SK-N-SH (cell line): Measurements from ENCODE around the gene SLC24A3. TPM values are rescaled to one million over a fixed set of nuclear protein-coding genes. Genes with fewer than 3 reads are reported as not detected.

ENCODE experiments used
- CTCF ChIA-PET: fragments of 300-600, 350-600 bp; formaldehyde crosslinking; extraction: SDS; loops from one replicate; lab custom pipeline; 2021; lab: Yijun Ruan, JAX
- POLR2A ChIA-PET: fragments of 350-600 bp; sonication (Branson Sonifier 250); formaldehyde crosslinking; extraction: SDS; loops from one replicate; lab custom pipeline; 2020; ENCODE audit warnings: antibody characterized with exemption, inconsistent platforms; lab: Yijun Ruan, JAX
- DNase-seq: peaks from one replicate; pipeline ENCODE4 v3.0.0; 2012
- H2AFZ ChIP-seq: fragments of 200-600 bp; sonication (generic); 2 replicates; pipeline ENCODE4 v1.8.1; 2016; ENCODE audit warnings: antibody characterized with exemption, mild to moderate bottlenecking, low read depth
- H3F3A ChIP-seq: fragments of 200-600 bp; sonication (generic); replicated peaks from 2 replicates; pipeline ENCODE3; 2016; ENCODE audit warnings: antibody characterized with exemption, mild to moderate bottlenecking; ENCODE audit not compliant: insufficient read depth
- H3K27ac ChIP-seq, 2 experiments: fragments of 200-500 bp in 1 of 2; fragments of 200-600 bp in 1 of 2; sonication (Bioruptor generic) in 1 of 2; sonication (generic), shearing (Covaris generic) in 1 of 2; 2 replicates each; pipeline versions ENCODE4 v1.5.1 to v1.6.1; 2014 to 2016; ENCODE audit warnings: low read depth in 2 of 2, inconsistent platforms in 1 of 2, low read length in 1 of 2, mild to moderate bottlenecking in 1 of 2, mixed read lengths in 1 of 2
- H3K27me3 ChIP-seq: fragments of 200-600 bp; sonication (generic), shearing (Covaris generic); 2 replicates; pipeline ENCODE4 v1.6.1; 2016; ENCODE audit warnings: mixed run types; ENCODE audit not compliant: insufficient read depth
- H3K36me3 ChIP-seq, 2 experiments: fragments of 200-500 bp in 1 of 2; fragments of 200-600 bp in 1 of 2; sonication (Bioruptor generic) in 1 of 2; sonication (generic) in 1 of 2; replicated peaks in 1 of 2; 2 replicates each; pipeline versions ENCODE3 to v1.5.1; 2014 to 2016; ENCODE audit warnings: low read length in 1 of 2, mild to moderate bottlenecking in 1 of 2; ENCODE audit not compliant: insufficient read depth in 2 of 2, control insufficient read depth in 1 of 2
- H3K4me1 ChIP-seq, 2 experiments: fragments of 200-500 bp in 1 of 2; fragments of 200-600 bp in 1 of 2; sonication (Bioruptor generic) in 1 of 2; sonication (generic), shearing (Covaris generic) in 1 of 2; 2 replicates each; pipeline versions ENCODE4 v1.5.1 to v1.6.1; 2014 to 2016; ENCODE audit warnings: low read depth in 1 of 2, low read length in 1 of 2, mixed run types in 1 of 2; ENCODE audit not compliant: insufficient read depth in 2 of 2, control insufficient read depth in 1 of 2
- H3K4me2 ChIP-seq: fragments of 200-600 bp; sonication (generic), shearing (Covaris generic); 2 replicates; pipeline ENCODE4 v1.6.1; 2017; ENCODE audit warnings: mixed run types
- H3K4me3 ChIP-seq, 2 experiments: fragments of 200-500 bp in 1 of 2; fragments of 200-600 bp in 1 of 2; sonication (Bioruptor generic) in 1 of 2; sonication (generic), shearing (Covaris generic) in 1 of 2; 2 replicates each; pipeline versions ENCODE4 v1.5.1 to v1.8.1; 2014 to 2016; ENCODE audit warnings: low read depth in 2 of 2, inconsistent platforms in 1 of 2, low read length in 1 of 2, mild to moderate bottlenecking in 1 of 2, mixed read lengths in 1 of 2, moderate library complexity in 1 of 2
- H3K79me2 ChIP-seq: fragments of 200-600 bp; sonication (generic); 2 replicates; pipeline ENCODE4 v1.8.1; 2017; ENCODE audit warnings: mild to moderate bottlenecking; ENCODE audit not compliant: insufficient read depth
- H3K9ac ChIP-seq: fragments of 200-600 bp; sonication (generic); 2 replicates; pipeline ENCODE4 v1.6.1; 2017; ENCODE audit warnings: mixed run types
- H3K9me2 ChIP-seq: fragments of 200-600 bp; sonication (generic); 2 replicates; pipeline ENCODE4 v1.6.1; 2017; ENCODE audit warnings: mixed run types
- H3K9me3 ChIP-seq: fragments of 200-600 bp; sonication (generic); 2 replicates; pipeline ENCODE4 v1.6.1; 2017; ENCODE audit warnings: mixed run types, mild to moderate bottlenecking, moderate library complexity
- H4K20me1 ChIP-seq: fragments of 200-600 bp; sonication (generic); 2 replicates; pipeline ENCODE4 v1.6.1; 2017; ENCODE audit warnings: mild to moderate bottlenecking, mixed run types; ENCODE audit not compliant: insufficient read depth
- CHD2 ChIP-seq: fragments of 150-350 bp; IDR thresholded peaks from 2 replicates; pipeline ENCODE4 v1.6.1; 2018; ENCODE audit warnings: low read length; ENCODE audit not compliant: partially characterized antibody
- ELF1 ChIP-seq: IDR thresholded peaks from 2 replicates; pipeline ENCODE4 v1.4.0; 2012
- EP300 ChIP-seq, 2 experiments: IDR thresholded peaks; 2 replicates each; pipeline versions ENCODE4 v1.4.0 to v1.6.1; 2012; ENCODE audit warnings: borderline replicate concordance in 1 of 2, low read depth in 1 of 2, low read length in 1 of 2
- EZH2phosphoT487 ChIP-seq: fragments of 200-600 bp; sonication (generic); IDR thresholded peaks from 2 replicates; pipeline ENCODE4 v1.6.1; 2017; ENCODE audit warnings: low read depth, mixed run types, mild to moderate bottlenecking, antibody characterized with exemption, moderate library complexity, borderline replicate concordance
- FOXJ3 ChIP-seq: sonication (generic); formaldehyde crosslinking; IDR thresholded peaks from 2 replicates; pipeline ENCODE4 v1.5.1; 2020; ENCODE audit warnings: mild to moderate bottlenecking, missing genetic modification reagents
- FOXM1 ChIP-seq: IDR thresholded peaks from 2 replicates; pipeline ENCODE4 v1.4.0; 2012; ENCODE audit warnings: low read depth, mild to moderate bottlenecking
- GABPA ChIP-seq: IDR thresholded peaks from 2 replicates; pipeline ENCODE4 v1.4.0; 2012; ENCODE audit warnings: low read depth, mild to moderate bottlenecking
- GATA2 ChIP-seq: sonication (generic); formaldehyde crosslinking; IDR thresholded peaks from 2 replicates; pipeline ENCODE4 v1.5.0; 2020; ENCODE audit warnings: mild to moderate bottlenecking, missing genetic modification reagents
- JUND ChIP-seq: IDR thresholded peaks from 2 replicates; pipeline ENCODE4 v1.4.0; 2012
- MXI1 ChIP-seq: IDR thresholded peaks from 2 replicates; pipeline ENCODE4 v1.6.1; 2012; ENCODE audit warnings: mild to moderate bottlenecking, low read depth, low read length, improper control_type of control experiment
- NFIC ChIP-seq: IDR thresholded peaks from 2 replicates; pipeline ENCODE4 v1.4.0; 2012; ENCODE audit warnings: borderline replicate concordance
- NRF1 ChIP-seq: IDR thresholded peaks from 2 replicates; pipeline ENCODE4 v1.6.1; 2012; ENCODE audit warnings: low read depth, mild to moderate bottlenecking, low read length
- RAD21 ChIP-seq: IDR thresholded peaks from 2 replicates; pipeline ENCODE4 v1.6.1; 2012; ENCODE audit warnings: mild to moderate bottlenecking, low read length
- RCOR1 ChIP-seq: fragments of 150-350 bp; IDR thresholded peaks from 2 replicates; pipeline ENCODE4 v1.6.1; 2017; ENCODE audit warnings: antibody characterized with exemption, low read length
- RFX5 ChIP-seq: IDR thresholded peaks from 2 replicates; pipeline ENCODE4 v1.6.1; 2012; ENCODE audit warnings: mild to moderate bottlenecking, improper control_type of control experiment, low read length
- RXRA ChIP-seq: IDR thresholded peaks from 2 replicates; pipeline ENCODE4 v1.4.0; 2012; ENCODE audit warnings: low read depth, mild to moderate bottlenecking, borderline replicate concordance
- SIN3A ChIP-seq: IDR thresholded peaks from 2 replicates; pipeline ENCODE4 v1.6.1; 2012; ENCODE audit warnings: low read depth, mild to moderate bottlenecking, low read length, moderate library complexity, borderline replicate concordance
- SMC3 ChIP-seq: IDR thresholded peaks from 2 replicates; pipeline ENCODE4 v1.6.1; 2012; ENCODE audit warnings: low read depth, low read length, improper control_type of control experiment
- TAF1 ChIP-seq: IDR thresholded peaks from 2 replicates; pipeline ENCODE4 v1.6.1; 2012; ENCODE audit warnings: low read depth, mild to moderate bottlenecking, low read length, moderate library complexity, borderline replicate concordance
- TCF12 ChIP-seq: IDR thresholded peaks from 2 replicates; pipeline ENCODE4 v1.4.0; 2012
- TEAD4 ChIP-seq: IDR thresholded peaks from 2 replicates; pipeline ENCODE4 v1.4.0; 2012; ENCODE audit warnings: mild to moderate bottlenecking, borderline replicate concordance; ENCODE audit not compliant: insufficient read depth
- YY1 ChIP-seq: IDR thresholded peaks from 2 replicates; pipeline ENCODE4 v1.4.0; 2012; ENCODE audit warnings: low read depth, mild to moderate bottlenecking
- WGBS: methylation state at CpG from one replicate; pipeline ENCODE4 v1.1.6; 2017; ENCODE audit warnings: low lambda C conversion rate; 5-methylcytosine and 5-hydroxymethylcytosine counted together
- polyA plus RNA-seq, 3 experiments: library from polyadenylated mRNA; depleted of rRNA; stranded (reverse); fragments of >200 nt; gene quantifications; 2 replicates each; pipeline ENCODE4 v1.2.3, GENCODE V29; 2012
- TF ChIP-seq, protein P1 (sequence below): IDR thresholded peaks from 2 replicates; pipeline ENCODE4 v1.4.0; 2012; ENCODE audit warnings: low read depth, borderline replicate concordance
- TF ChIP-seq, protein P2 (sequence below): IDR thresholded peaks from 2 replicates; pipeline ENCODE4 v1.4.0; 2012; ENCODE audit warnings: low read depth
- TF ChIP-seq, protein P3 (sequence below): IDR thresholded peaks from 2 replicates; pipeline ENCODE4 v1.6.1; 2012; ENCODE audit warnings: mild to moderate bottlenecking, low read depth, low read length, moderate library complexity
- TF ChIP-seq, protein P4 (sequence below): fragments of 150-350 bp; IDR thresholded peaks from 2 replicates; pipeline ENCODE4 v1.6.1; 2016; ENCODE audit warnings: mild to moderate bottlenecking, low read depth, low read length
- TF ChIP-seq, protein P5 (sequence below): fragments of 150-350 bp; IDR thresholded peaks from 2 replicates; pipeline ENCODE4 v1.6.1; 2017; ENCODE audit warnings: antibody characterized with exemption, low read length, low read depth, borderline replicate concordance

Gene SLC24A3
- polyA plus RNA-seq, 1 of the 3 experiments (the other 2 are of a cell fraction) = not detected

DNA sequence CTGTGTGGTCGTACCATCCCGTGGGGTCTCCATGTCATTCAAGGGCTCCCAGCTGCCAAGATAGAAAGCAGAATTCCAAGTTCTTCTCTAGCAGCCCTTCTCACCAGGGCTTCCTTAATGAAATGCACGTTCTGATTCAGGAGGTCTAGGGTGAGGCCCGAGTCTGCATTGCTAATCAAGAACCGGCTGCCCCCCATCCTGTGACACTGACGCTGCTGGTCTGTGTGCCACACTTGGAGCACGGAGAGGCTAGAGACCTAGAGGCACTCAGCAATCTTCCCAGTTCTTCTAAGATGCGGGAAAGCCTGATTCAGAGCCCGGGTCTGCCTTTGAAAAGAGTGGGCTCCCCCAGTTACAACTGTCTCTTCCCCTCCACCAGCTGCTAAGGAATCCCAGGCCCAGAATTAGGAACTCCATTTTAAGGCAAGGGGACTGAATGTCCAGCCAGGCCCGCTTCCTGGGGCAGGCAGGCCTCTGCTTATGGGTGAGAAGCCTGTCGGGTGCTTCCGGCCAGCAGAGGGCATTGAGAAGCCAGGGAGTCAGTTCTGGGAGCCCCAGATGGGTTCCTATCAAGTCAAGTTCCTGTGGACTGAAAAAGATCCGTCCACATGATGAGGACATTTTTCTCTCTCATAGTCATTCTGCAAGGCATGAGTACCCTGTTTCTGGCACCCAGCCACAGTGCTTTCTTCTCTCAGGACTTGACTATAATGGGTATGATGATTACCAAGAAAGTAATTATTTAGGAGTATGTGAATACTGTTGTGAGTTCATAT is 475.8 kb downstream of the SLC24A3 start:
- Histone ChIP-seq H2AFZ (peak overlapping the region; percentile 79; the same call in 1 of the 2 replicates), H3K9me3 (no peaks in the 10 kb centered on the region), H3K36me3 (no peaks in the 10 kb centered on the region), H3F3A (no peaks in the 10 kb centered on the region), H3K4me2 (no peak overlapping the region), H3K9me2 (no peaks in the 10 kb centered on the region), H3K9ac (no peak overlapping the region), H3K27me3 (peaks cover 17% of the 10 kb centered on the region; the same call in 1 of the 2 replicates), H3K79me2 (no peaks in the 10 kb centered on the region), H4K20me1 (no peaks in the 10 kb centered on the region), H3K4me3 (no peak overlapping the region; a peak in 1 of 4 replicates), H3K4me1 (peaks cover 0 to 9% of the 10 kb centered on the region in 2 experiments; a peak in 1 of 4 replicates), H3K27ac (peak overlapping the region in 1 of 2 experiments; percentile 42; a peak in 2 of 4 replicates)
- DNase-seq = peak; percentile 47
- ChIA-PET POLR2A (no interaction called here), CTCF (no interaction called here)
- WGBS = 59% methylated on average over 10 of the region's 13 CpGs
- TF ChIP-seq FOXJ3 (no peak), JUND (no peak; the same call in 1 of the 2 replicates), GATA2 (CRISPR knock-in tag) (no peak), NFIC (peak; percentile 53; the same call in 1 of the 2 replicates), CHD2 (no peak), EP300 (IDR thresholded peaks at IDR 0.05; ENCODE audit: borderline replicate concordance in 1 of 2, low read depth in 1 of 2, low read length in 1 of 2) (no peak), ELF1 (no peak), RCOR1 (no peak), TCF12 (peak; percentile 21; the same call in 1 of the 2 replicates), TAF1 (no peak), SMC3 (peak; percentile 57), TEAD4 (no peak), FOXM1 (no peak), YY1 (no peak), RXRA (no peak), RFX5 (no peak), MXI1 (no peak), RAD21 (peak; percentile 59), EZH2phosphoT487 (no peak), NRF1 (no peak), GABPA (no peak), SIN3A (no peak)
- TF ChIP-seq, protein P1, sequence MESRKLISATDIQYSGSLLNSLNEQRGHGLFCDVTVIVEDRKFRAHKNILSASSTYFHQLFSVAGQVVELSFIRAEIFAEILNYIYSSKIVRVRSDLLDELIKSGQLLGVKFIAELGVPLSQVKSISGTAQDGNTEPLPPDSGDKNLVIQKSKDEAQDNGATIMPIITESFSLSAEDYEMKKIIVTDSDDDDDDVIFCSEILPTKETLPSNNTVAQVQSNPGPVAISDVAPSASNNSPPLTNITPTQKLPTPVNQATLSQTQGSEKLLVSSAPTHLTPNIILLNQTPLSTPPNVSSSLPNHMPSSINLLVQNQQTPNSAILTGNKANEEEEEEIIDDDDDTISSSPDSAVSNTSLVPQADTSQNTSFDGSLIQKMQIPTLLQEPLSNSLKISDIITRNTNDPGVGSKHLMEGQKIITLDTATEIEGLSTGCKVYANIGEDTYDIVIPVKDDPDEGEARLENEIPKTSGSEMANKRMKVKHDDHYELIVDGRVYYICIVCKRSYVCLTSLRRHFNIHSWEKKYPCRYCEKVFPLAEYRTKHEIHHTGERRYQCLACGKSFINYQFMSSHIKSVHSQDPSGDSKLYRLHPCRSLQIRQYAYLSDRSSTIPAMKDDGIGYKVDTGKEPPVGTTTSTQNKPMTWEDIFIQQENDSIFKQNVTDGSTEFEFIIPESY = no peak
- TF ChIP-seq, protein P2, sequence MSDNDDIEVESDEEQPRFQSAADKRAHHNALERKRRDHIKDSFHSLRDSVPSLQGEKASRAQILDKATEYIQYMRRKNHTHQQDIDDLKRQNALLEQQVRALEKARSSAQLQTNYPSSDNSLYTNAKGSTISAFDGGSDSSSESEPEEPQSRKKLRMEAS = no peak
- TF ChIP-seq, protein P3, sequence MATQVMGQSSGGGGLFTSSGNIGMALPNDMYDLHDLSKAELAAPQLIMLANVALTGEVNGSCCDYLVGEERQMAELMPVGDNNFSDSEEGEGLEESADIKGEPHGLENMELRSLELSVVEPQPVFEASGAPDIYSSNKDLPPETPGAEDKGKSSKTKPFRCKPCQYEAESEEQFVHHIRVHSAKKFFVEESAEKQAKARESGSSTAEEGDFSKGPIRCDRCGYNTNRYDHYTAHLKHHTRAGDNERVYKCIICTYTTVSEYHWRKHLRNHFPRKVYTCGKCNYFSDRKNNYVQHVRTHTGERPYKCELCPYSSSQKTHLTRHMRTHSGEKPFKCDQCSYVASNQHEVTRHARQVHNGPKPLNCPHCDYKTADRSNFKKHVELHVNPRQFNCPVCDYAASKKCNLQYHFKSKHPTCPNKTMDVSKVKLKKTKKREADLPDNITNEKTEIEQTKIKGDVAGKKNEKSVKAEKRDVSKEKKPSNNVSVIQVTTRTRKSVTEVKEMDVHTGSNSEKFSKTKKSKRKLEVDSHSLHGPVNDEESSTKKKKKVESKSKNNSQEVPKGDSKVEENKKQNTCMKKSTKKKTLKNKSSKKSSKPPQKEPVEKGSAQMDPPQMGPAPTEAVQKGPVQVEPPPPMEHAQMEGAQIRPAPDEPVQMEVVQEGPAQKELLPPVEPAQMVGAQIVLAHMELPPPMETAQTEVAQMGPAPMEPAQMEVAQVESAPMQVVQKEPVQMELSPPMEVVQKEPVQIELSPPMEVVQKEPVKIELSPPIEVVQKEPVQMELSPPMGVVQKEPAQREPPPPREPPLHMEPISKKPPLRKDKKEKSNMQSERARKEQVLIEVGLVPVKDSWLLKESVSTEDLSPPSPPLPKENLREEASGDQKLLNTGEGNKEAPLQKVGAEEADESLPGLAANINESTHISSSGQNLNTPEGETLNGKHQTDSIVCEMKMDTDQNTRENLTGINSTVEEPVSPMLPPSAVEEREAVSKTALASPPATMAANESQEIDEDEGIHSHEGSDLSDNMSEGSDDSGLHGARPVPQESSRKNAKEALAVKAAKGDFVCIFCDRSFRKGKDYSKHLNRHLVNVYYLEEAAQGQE = no peak
- TF ChIP-seq, protein P4, sequence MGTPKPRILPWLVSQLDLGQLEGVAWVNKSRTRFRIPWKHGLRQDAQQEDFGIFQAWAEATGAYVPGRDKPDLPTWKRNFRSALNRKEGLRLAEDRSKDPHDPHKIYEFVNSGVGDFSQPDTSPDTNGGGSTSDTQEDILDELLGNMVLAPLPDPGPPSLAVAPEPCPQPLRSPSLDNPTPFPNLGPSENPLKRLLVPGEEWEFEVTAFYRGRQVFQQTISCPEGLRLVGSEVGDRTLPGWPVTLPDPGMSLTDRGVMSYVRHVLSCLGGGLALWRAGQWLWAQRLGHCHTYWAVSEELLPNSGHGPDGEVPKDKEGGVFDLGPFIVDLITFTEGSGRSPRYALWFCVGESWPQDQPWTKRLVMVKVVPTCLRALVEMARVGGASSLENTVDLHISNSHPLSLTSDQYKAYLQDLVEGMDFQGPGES = no peak
- TF ChIP-seq, protein P5, sequence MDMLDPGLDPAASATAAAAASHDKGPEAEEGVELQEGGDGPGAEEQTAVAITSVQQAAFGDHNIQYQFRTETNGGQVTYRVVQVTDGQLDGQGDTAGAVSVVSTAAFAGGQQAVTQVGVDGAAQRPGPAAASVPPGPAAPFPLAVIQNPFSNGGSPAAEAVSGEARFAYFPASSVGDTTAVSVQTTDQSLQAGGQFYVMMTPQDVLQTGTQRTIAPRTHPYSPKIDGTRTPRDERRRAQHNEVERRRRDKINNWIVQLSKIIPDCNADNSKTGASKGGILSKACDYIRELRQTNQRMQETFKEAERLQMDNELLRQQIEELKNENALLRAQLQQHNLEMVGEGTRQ = no peak
